ENCODE data around the gene BDH1. TPM values are rescaled to one million over a fixed set of nuclear protein-coding genes. Genes with fewer than 3 reads are reported as not detected.
"Not testable (repeated sequence)": the region's sequence is repeated elsewhere in the genome, so short reads cannot be mapped to it uniquely, and the experiment has no call there.

The BDH1 gene
- total RNA-seq, 1 donor from 2014 or later: 1.5 TPM

DNA sequence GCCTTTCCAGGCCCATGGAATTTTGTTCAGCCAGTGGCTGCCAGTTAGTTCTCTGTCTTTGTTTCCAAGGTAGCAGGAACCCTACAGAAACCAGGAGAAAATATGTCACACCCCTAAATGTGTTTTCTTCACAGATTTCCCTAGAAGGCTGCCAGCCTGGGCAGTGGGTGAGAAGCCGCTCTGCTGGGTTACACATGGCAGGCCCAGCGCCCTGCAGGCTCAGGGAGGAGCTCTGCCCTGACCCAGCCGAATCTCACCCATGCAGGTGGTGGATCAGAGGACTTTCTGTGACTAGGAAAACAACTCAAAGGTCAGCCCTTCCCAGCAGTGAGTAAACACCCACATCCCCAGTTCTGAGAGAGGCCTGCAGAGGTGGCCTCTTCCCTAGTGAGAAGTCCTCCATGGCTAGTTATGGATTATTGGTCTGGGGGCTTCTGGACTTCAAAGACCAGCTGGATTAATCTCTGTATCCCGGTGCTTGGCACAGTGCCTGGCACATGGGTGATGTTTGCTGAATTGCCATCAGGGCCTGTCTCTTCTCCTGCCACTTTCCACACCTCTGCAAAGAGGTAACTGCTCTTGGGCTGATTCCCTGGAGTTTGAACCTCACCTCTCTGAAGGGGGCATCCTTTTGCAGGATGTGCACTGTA lies 34.7 kb upstream of the BDH1 start:
- no peaks in the 10 kb centered on the region for H3K4me1 ChIP-seq (ENCODE audit: insufficient read depth, low read length)
- no peaks in the 10 kb centered on the region for H3K36me3 ChIP-seq (ENCODE audit: insufficient read depth, low read length)
- H3K27ac Mint-ChIP-seq (ENCODE audit: unreplicated experiment): no peak overlapping the region
- no peak overlapping the region for H3K9ac ChIP-seq (ENCODE audit: low read length)
- peaks cover 5% of the 10 kb centered on the region for H3K27me3 Mint-ChIP-seq (ENCODE audit: low read depth, unreplicated experiment)
- DNase-seq (ENCODE audit: low read depth): no peak
- no peaks in the 10 kb centered on the region for H4K20me1 ChIP-seq (ENCODE audit: insufficient read depth, low read length)
- H2AFZ ChIP-seq (ENCODE audit: low read depth, low read length): no peak overlapping the region
- no peak overlapping the region for H3K27ac ChIP-seq (ENCODE audit: low read depth, low read length)
- no peak for TF ChIP-seq EZH2 (IDR thresholded peaks at IDR 0.05; ENCODE audit: insufficient read depth, low read length)
- TF ChIP-seq, protein P1, sequence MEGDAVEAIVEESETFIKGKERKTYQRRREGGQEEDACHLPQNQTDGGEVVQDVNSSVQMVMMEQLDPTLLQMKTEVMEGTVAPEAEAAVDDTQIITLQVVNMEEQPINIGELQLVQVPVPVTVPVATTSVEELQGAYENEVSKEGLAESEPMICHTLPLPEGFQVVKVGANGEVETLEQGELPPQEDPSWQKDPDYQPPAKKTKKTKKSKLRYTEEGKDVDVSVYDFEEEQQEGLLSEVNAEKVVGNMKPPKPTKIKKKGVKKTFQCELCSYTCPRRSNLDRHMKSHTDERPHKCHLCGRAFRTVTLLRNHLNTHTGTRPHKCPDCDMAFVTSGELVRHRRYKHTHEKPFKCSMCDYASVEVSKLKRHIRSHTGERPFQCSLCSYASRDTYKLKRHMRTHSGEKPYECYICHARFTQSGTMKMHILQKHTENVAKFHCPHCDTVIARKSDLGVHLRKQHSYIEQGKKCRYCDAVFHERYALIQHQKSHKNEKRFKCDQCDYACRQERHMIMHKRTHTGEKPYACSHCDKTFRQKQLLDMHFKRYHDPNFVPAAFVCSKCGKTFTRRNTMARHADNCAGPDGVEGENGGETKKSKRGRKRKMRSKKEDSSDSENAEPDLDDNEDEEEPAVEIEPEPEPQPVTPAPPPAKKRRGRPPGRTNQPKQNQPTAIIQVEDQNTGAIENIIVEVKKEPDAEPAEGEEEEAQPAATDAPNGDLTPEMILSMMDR (IDR thresholded peaks at IDR 0.05; ENCODE audit: insufficient read depth, low read depth, low read length): no peak
- H3K4me3 Mint-ChIP-seq (ENCODE audit: unreplicated experiment): no peak overlapping the region
- no peaks in the 10 kb centered on the region for H3K79me2 ChIP-seq (ENCODE audit: insufficient read depth, low read length)
- no peak overlapping the region for H3K4me2 ChIP-seq (ENCODE audit: low read length)
- no peaks in the 10 kb centered on the region for H3K27me3 ChIP-seq (ENCODE audit: insufficient read depth, low read length)
- peaks cover 3% of the 10 kb centered on the region for H3K9me3 Mint-ChIP-seq (ENCODE audit: unreplicated experiment)
- H3K36me3 Mint-ChIP-seq (ENCODE audit: low read depth, unreplicated experiment): no peaks in the 10 kb centered on the region
- H3K9me3 ChIP-seq (ENCODE audit: insufficient read depth, low read depth, low read length): no peaks in the 10 kb centered on the region
- H3K4me3 ChIP-seq (ENCODE audit: insufficient read depth, low read depth, low read length): no peak overlapping the region
- FAIRE-seq: no peak
- H3K4me1 Mint-ChIP-seq (ENCODE audit: low read depth, unreplicated experiment): no peaks in the 10 kb centered on the region

DNA sequence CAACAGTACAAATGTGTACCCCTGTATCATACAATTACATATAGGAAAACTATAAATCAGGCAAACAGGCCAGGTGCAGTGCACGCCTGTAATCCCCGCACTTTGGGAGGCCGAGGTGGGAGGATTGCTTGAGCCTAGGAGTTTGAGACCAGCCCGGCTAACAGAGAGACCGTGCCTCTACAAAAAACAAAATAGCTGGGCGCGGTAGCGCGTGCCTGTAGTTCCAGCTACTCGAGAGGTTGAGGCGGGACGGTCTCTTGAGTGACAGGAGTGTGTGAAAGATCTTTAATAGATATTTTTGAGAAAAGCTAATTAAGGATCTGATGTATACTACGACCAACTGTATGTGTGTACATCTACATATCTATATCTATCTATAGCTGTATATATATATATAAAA lies 33.8 kb upstream of the BDH1 start:
- H2AFZ ChIP-seq (ENCODE audit: low read depth, low read length): no peak overlapping the region
- H3K36me3 ChIP-seq (ENCODE audit: insufficient read depth, low read length): no peaks in the 10 kb centered on the region
- Mint-ChIP-seq H3K27me3 (ENCODE audit: low read depth, unreplicated experiment) (peaks cover 3% of the 10 kb centered on the region), H3K9me3 (ENCODE audit: unreplicated experiment) (peaks cover 3% of the 10 kb centered on the region), H3K36me3 (ENCODE audit: low read depth, unreplicated experiment) (no peaks in the 10 kb centered on the region), H3K4me3 (ENCODE audit: unreplicated experiment) (no peak overlapping the region), H3K27ac (ENCODE audit: unreplicated experiment) (no peak overlapping the region), H3K4me1 (ENCODE audit: low read depth, unreplicated experiment) (no peaks in the 10 kb centered on the region)
- no peaks in the 10 kb centered on the region for H3K9me3 ChIP-seq (ENCODE audit: insufficient read depth, low read depth, low read length)
- H3K4me3 ChIP-seq (ENCODE audit: insufficient read depth, low read depth, low read length): no peak overlapping the region
- no peaks in the 10 kb centered on the region for H3K4me1 ChIP-seq (ENCODE audit: insufficient read depth, low read length)
- no peak overlapping the region for H3K27ac ChIP-seq (ENCODE audit: low read depth, low read length)
- no peaks in the 10 kb centered on the region for H4K20me1 ChIP-seq (ENCODE audit: insufficient read depth, low read length)
- H3K79me2 ChIP-seq (ENCODE audit: insufficient read depth, low read length): no peaks in the 10 kb centered on the region
- DNase-seq (ENCODE audit: low read depth): no peak
- no peaks in the 10 kb centered on the region for H3K27me3 ChIP-seq (ENCODE audit: insufficient read depth, low read length)
- no peak overlapping the region for H3K4me2 ChIP-seq (ENCODE audit: low read length)
- TF ChIP-seq EZH2 (IDR thresholded peaks at IDR 0.05; ENCODE audit: insufficient read depth, low read length): no peak
- TF ChIP-seq, protein P1 (IDR thresholded peaks at IDR 0.05; ENCODE audit: insufficient read depth, low read depth, low read length): no peak
- no peak overlapping the region for H3K9ac ChIP-seq (ENCODE audit: low read length)
- no peak for FAIRE-seq

GRCh38 chr3:197586768-197587167 lies 31.0 kb upstream of the BDH1 start:
- H3K36me3 Mint-ChIP-seq (ENCODE audit: low read depth, unreplicated experiment); H3K4me1 ChIP-seq (ENCODE audit: insufficient read depth, low read length); H3K9ac ChIP-seq (ENCODE audit: low read length); H3K27me3 Mint-ChIP-seq (ENCODE audit: low read depth, unreplicated experiment); H3K4me3 ChIP-seq (ENCODE audit: insufficient read depth, low read depth, low read length); H3K9me3 Mint-ChIP-seq (ENCODE audit: unreplicated experiment); DNase-seq (ENCODE audit: low read depth); H3K79me2 ChIP-seq (ENCODE audit: insufficient read depth, low read length); H3K27me3 ChIP-seq (ENCODE audit: insufficient read depth, low read length); H3K9me3 ChIP-seq (ENCODE audit: insufficient read depth, low read depth, low read length); FAIRE-seq; H3K4me3 Mint-ChIP-seq (ENCODE audit: unreplicated experiment); H3K4me2 ChIP-seq (ENCODE audit: low read length); H3K36me3 ChIP-seq (ENCODE audit: insufficient read depth, low read length); H4K20me1 ChIP-seq (ENCODE audit: insufficient read depth, low read length); H3K27ac Mint-ChIP-seq (ENCODE audit: unreplicated experiment); H2AFZ ChIP-seq (ENCODE audit: low read depth, low read length); H3K4me1 Mint-ChIP-seq (ENCODE audit: low read depth, unreplicated experiment); H3K27ac ChIP-seq (ENCODE audit: low read depth, low read length): not testable (repeated sequence)

Data from astrocyte (in vitro differentiated cells and primary cell).